ENCODE measurements around the gene MAP2K4. TPM values are rescaled to one million over a fixed set of nuclear protein-coding genes. Genes with fewer than 3 reads are reported as not detected.

MAP2K4 gene
- total and polyA plus RNA-seq, 2 of the 8 experiments (the other 6 are each of a cell fraction or from before 2014, with no cell fraction given), result 14.2 to 37.3 TPM

DNA sequence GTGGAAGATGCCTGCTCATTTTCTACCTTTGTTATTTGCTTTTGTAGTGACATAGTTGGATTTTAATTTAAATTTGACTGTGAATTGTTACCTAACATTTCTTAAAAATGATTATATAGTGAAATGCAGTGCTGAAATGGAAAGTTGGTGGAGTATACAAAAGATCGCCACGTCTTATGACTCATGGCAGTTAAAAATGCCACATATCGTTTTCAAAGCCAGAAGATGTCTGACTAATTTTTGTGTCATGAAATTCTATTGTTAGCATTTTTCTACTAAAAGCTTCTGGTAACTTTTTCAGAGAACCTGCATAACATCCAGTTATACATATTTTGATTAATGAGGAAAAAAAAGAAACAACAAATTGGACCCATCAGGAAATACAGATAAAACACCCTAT, 20.6 kb downstream of the MAP2K4 start:
- H3K4ac ChIP-seq (replicated peaks; ENCODE audit: insufficient read length, low read depth, low read length), result no peak overlapping the region
- no peaks in the 10 kb centered on the region for H3K36me3 ChIP-seq (ENCODE audit: control insufficient read depth in 2 of 4, insufficient read depth in 4 of 4, low read length in 3 of 4)
- H3K27me3 ChIP-seq (replicated peaks in 1 of 4; ENCODE audit: control insufficient read depth in 3 of 4, extremely low read depth in 1 of 4, insufficient read depth in 3 of 4, low read length in 3 of 4), result no peaks in the 10 kb centered on the region
- H3K23ac ChIP-seq (ENCODE audit: insufficient read length), result no peak overlapping the region
- no peak overlapping the region for H3K18ac ChIP-seq (ENCODE audit: extremely low read depth, low read length)
- H4K8ac ChIP-seq (ENCODE audit: extremely low read depth, insufficient read depth, low read length), result no peak overlapping the region
- no peak overlapping the region for H3K27ac ChIP-seq (ENCODE audit: low read depth, low read length)
- no peak overlapping the region for H3K9ac ChIP-seq (replicated peaks in 1 of 4; ENCODE audit: extremely low read depth in 1 of 4, low read depth in 3 of 4, low read length in 3 of 4)
- H3K4me3 ChIP-seq (ENCODE audit: extremely low read depth in 1 of 4, insufficient read depth in 2 of 4, low read depth in 3 of 4, low read length in 4 of 4), result no peak overlapping the region
- POLR2A ChIA-PET (ENCODE audit: partially characterized antibody), result no interaction called here
- no peaks in the 10 kb centered on the region for H4K20me1 ChIP-seq (replicated peaks in 1 of 2; ENCODE audit: control insufficient read depth in 1 of 2, insufficient read depth in 2 of 2, low read length in 2 of 2)
- H2BK120ac ChIP-seq (replicated peaks; ENCODE audit: low read depth, low read length), result no peak overlapping the region
- H3K14ac ChIP-seq (ENCODE audit: insufficient read length), result no peak overlapping the region
- H4K91ac ChIP-seq (replicated peaks; ENCODE audit: insufficient read length, low read length), result no peak overlapping the region
- no peak overlapping the region for H2AK5ac ChIP-seq (ENCODE audit: low read depth, low read length)
- no peak overlapping the region for H3K56ac ChIP-seq (replicated peaks; ENCODE audit: insufficient read length, low read depth, low read length)
- CTCF ChIA-PET (ENCODE audit: partially characterized antibody), result interaction anchor here (1.2 kb wide), 1 partner anchor 45 kb away, joined by 3 read pairs; no protein-coding TSS in a partner anchor
- H3K9me3 ChIP-seq (ENCODE audit: insufficient read depth in 2 of 2, low read depth in 1 of 2, low read length in 1 of 2), result no peaks in the 10 kb centered on the region
- DNase-seq (ENCODE audit: low read depth in 1 of 2, low spot score in 2 of 2) (no peak), FAIRE-seq (no peak)
- no peak overlapping the region for H3K4me2 ChIP-seq (ENCODE audit: insufficient read depth in 1 of 2, low read depth in 2 of 2, low read length in 2 of 2)
- no peak overlapping the region for H2BK15ac ChIP-seq (ENCODE audit: low read length)
- H2BK12ac ChIP-seq (ENCODE audit: low read depth, low read length), result no peak overlapping the region
- H3K4me1 ChIP-seq (replicated peaks in 1 of 4; ENCODE audit: control insufficient read depth in 3 of 4, insufficient read depth in 4 of 4, low read length in 3 of 4), result peaks cover 0 to 8% (median 2%) of the 10 kb centered on the region in 4 experiments; a peak in 4 of 7 replicates
- no peak overlapping the region for H4K5ac ChIP-seq (ENCODE audit: insufficient read length, low read depth, low read length)
- H2BK5ac ChIP-seq (ENCODE audit: low read depth, low read length), result no peak overlapping the region
- H3K23me2 ChIP-seq (ENCODE audit: low read depth, low read length), result no peaks in the 10 kb centered on the region; the same call in 1 of the 2 replicates
- no peak overlapping the region for H2BK20ac ChIP-seq (ENCODE audit: low read length)
- H3K79me2 ChIP-seq (ENCODE audit: control insufficient read depth in 1 of 2, insufficient read depth in 2 of 2, low read length in 2 of 2), result peaks cover 8 to 92% of the 10 kb centered on the region in 2 experiments; a peak in 3 of 4 replicates
- 82% methylated on average over 3 of the region's 3 CpGs; no CpG with 5 or more reads in 1 of the 2 experiments for WGBS, 2 experiments (ENCODE audit: extremely low coverage in 1 of 2, insufficient coverage in 1 of 2, insufficient read length in 1 of 2, insufficient replicate concordance in 2 of 2, low coverage in 1 of 2, low lambda C conversion rate in 2 of 2, missing lambda C conversion rate in 1 of 2)
- H2AFZ ChIP-seq (ENCODE audit: low read length), result no peak overlapping the region
- peaks cover 6% of the 10 kb centered on the region; the same call in 1 of the 2 replicates for H3K79me1 ChIP-seq (ENCODE audit: low read depth, low read length)
- TF ChIP-seq EGR1 (IDR thresholded peaks at IDR 0.05; ENCODE audit: borderline replicate concordance, low read depth, low read length) (no peak), JUND (IDR thresholded peaks at IDR 0.05; ENCODE audit: low read length) (no peak), TBP (IDR thresholded peaks at IDR 0.05; ENCODE audit: low read depth, low read length) (no peak), CREB1 (IDR thresholded peaks at IDR 0.05) (no peak), EP300 (IDR thresholded peaks at IDR 0.05; ENCODE audit: borderline replicate concordance in 1 of 2, low read depth in 2 of 2, low read length in 2 of 2) (no peak), CTBP2 (IDR thresholded peaks at IDR 0.05; ENCODE audit: borderline replicate concordance, insufficient read depth, insufficient read length, low read length) (no peak), BRCA1 (IDR thresholded peaks at IDR 0.05; ENCODE audit: low read depth, low read length) (no peak), MAFK (IDR thresholded peaks at IDR 0.05; ENCODE audit: low read depth, low read length) (no peak), SUZ12 (IDR thresholded peaks at IDR 0.05; ENCODE audit: low read length) (no peak), SRF (IDR thresholded peaks at IDR 0.05; ENCODE audit: low read depth, low read length) (no peak), RNF2 (IDR thresholded peaks at IDR 0.05; ENCODE audit: borderline replicate concordance, low read depth, low read length, missing control alignments, poor library complexity, severe bottlenecking) (no peak), GABPA (IDR thresholded peaks at IDR 0.05; ENCODE audit: borderline replicate concordance, insufficient read depth, low read length) (no peak)
- TF ChIP-seq, protein P1, sequence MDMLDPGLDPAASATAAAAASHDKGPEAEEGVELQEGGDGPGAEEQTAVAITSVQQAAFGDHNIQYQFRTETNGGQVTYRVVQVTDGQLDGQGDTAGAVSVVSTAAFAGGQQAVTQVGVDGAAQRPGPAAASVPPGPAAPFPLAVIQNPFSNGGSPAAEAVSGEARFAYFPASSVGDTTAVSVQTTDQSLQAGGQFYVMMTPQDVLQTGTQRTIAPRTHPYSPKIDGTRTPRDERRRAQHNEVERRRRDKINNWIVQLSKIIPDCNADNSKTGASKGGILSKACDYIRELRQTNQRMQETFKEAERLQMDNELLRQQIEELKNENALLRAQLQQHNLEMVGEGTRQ (IDR thresholded peaks at IDR 0.05; ENCODE audit: low read length), result no peak
